T-helper 2 cell treated with Interferon-gamma antibody and Interleukin-4, amounts not matched to agents 100 ng/mL and 5 ng/mL, for 36 hours (primary cell): ENCODE measurements around the gene SPRED2. TPM values are rescaled to one million over a fixed set of nuclear protein-coding genes. Genes with fewer than 3 reads are reported as not detected.
"Not testable (repeated sequence)": the region's sequence is repeated elsewhere in the genome, so short reads cannot be mapped to it uniquely, and the experiment has no call there.

Experiments used
- intact Hi-C: fragments of 100-400 bp; cut with micrococcal nuclease; formaldehyde crosslinking; loops from one replicate; pipeline ENCODE4 v1.15.1; 2023
- total RNA-seq: library from RNA; stranded (reverse); gene quantifications from 2 replicates; pipeline ENCODE4 v1.2.3, GENCODE V29; 2022

SPRED2 gene
- total RNA-seq, 1 donor from 2014 or later, result 7.7 TPM

DNA sequence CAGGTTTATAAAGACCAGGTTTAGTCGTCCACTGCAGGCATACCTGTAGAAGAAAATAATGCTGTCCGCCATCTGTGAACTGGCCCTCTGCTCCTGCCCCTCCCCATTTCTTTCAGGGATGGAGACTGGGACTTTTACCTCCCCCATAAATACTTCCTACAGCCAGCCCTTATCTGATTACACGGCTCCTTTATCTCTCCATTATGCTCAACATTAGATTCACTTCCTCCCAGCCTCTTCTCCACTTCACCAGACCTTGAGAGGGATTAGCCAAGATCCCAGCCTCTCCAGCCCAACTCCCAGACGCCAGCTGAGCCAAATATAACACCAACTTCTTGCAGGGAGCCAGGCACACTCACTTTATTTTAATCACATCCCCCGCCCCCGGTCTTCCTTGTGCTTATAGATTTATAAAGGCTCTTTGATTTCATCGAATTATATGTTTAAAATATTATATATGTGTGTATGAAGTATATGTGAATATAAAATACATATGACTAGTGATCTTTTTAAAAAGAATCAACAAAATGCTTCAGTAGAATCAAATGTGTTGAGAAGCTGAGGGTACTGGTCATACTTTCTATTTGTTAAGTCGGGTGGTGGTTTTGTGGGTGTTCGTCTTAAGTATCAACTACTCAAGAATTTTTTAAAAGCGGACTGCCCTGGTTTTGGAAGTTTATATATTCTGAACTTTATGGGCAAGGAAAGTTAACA lies 81.0 kb downstream of the SPRED2 start:
- intact Hi-C loops, result no loop called here

DNA sequence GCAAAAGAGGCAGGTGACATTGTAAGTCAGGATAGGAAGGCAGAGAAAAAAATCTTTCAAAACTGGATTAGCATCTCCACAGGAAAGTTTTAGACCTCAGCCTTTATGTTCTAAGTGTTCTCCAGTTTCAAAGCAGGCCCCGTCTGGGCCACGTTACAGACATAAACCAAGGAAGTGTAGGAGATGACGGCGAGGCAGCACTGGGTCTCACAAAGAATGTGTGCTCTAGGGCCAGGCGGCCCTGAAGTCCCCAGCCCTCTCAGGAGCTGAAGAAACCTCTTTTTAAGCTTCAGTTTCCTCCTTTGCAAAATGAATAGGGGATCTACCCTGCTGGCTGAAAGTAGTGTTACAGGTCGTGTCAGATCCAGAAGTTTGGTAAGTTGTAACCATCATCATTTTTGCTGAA lies 81.7 kb downstream of the SPRED2 start:
- intact Hi-C loops, result no loop called here

DNA sequence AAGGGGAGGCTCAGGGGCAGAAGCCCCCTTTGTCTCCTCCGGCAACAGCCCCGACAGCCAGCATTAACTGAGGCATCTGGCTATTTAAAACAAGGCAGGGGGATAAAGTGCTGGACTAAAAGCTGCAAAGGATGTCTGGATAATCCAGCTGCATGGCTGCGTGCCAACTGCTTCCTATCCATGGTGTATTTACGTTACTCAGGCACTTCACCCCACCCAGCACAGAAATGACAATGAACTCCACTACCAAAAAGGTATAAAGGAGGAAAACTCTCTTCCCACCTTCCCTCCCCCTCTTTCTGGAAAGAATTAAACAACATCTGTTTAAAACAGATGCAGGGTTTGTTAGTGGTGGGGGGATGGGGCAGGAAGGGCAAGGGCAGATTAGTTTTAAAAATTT lies 82.5 kb downstream of the SPRED2 start:
- intact Hi-C loops, result no loop called here

DNA sequence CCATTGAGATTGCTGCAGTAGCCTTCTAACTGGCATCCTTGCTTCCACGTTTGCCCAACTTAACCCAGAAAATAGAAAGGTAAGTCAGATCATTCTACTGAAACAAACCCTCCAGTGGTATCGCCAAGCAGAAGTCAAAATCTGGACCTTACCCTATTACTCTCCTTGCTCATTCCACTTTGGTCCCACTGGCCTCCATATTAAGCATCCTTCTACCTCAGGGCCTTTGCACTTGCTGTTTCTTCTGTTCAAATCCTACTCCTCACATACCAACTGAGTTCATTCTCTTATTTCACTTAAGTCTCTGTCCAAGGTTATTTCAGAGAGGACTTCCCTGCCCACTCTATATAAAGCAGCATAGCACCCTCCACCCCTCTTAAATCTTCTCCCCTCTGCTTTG lies 84.5 kb downstream of the SPRED2 start:
- intact Hi-C loops, result no loop called here

DNA sequence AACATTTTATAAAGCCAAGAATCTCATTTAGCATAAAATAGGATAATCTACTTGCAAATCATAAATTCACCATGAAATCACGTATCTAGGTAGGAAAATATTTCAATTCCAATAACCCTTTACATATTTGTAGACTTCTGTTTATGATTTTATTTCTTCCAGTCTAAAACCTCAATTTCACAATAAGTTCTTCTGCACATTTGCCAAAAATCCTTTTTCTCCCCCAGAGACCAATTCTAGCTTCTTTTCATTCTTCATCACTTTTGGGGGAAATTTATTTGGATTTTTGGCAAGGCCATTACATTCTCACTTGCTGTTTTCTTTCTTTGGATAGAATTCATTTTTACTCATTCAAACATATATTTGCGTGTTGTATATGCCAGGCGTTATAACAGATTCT lies 86.8 kb downstream of the SPRED2 start:
- intact Hi-C loops, result no loop called here

DNA sequence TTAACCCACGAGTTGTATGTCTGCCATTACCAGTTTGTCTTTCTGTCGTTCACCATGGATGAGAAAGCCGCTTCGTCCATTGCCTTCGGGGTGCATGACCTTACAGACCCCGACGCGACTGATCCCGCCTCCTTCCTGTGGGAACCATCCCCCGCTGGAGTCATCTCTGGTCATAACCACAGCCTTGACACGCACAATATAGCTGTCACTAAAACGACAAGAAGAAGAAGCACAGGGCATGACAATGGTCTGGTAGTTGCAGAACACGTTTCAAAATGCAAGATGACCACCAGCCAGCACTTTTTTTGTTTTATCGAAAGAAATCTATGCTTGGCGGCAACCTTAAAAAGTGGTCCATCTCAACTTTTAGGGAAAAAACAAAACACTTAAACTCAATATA lies 87.7 kb downstream of the SPRED2 start:
- intact Hi-C loops, result no loop called here

DNA sequence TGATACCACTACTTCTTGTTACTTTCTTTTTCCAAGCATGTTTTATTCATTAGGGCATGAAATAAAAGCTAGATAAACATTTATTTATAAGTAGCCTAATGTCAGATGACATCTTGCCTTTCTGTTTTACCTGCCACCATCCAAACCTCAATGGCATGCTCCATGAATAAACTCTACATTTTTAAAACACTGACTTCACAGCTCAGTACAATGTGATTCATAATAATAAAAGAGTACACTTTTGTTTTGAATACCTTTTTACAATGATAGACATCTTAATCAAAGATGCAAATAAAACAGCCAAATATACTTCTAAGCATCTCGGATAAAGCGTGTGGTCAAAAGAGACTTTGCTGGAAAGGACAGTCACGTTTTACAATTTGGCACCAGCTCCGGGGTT lies 88.2 kb downstream of the SPRED2 start:
- intact Hi-C loops, result no loop called here

DNA sequence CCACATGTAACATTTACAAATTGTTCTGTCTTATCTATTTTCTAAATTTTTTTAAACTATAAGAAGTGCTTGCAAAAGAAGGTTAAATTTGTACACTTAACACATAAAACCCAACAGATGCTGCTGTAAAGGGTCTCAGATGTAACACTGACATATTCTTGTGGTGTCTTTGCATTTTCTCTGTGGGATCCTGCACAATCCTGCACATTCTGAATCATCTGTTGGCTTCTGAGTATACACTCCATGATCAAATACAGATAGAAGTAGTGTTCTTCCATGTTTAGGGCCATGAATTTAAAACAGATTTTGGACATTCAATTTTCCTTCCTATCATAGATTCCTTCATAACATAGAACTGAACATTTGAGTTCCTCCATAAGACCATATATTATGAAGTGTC lies 89.0 kb downstream of the SPRED2 start:
- intact Hi-C loops, result no loop called here

DNA sequence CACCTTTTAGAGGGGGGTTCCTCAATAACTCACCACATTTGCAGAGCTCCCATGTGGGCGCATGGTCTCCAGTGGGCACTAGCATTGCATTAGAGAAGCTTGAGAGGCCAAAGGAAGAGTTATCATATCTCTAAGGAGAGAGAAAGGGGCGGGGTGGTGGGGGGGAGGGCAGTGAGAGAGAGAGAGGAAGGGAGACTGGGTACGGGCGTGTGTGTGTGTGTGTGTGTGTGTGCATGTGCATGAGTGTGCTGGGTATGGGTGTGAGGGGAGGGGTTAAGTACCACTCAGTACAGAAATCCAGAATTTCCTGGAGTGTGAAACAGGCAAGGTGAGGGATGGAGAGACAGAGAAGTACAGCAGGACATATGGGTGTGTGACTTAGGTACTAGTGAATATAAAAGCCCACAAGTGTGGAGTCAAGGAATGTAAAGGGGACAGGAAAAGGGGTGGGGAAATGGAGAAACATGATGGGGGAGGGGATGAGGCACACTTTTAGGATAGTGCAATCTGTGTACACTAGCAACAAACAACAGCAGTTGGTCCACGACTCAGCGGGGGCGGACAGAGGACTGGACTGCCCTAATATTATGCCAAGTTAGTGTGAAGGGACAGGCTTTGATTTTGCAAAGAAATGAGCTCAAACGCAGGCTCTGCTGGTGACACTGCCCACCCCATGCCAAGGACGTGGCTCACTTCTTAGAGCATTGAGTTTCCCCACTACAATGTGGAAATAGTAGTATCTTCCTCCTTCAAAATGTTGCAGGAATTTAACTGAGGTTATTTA lies 91.3 kb downstream of the SPRED2 start:
- intact Hi-C loops, result no loop called here

DNA sequence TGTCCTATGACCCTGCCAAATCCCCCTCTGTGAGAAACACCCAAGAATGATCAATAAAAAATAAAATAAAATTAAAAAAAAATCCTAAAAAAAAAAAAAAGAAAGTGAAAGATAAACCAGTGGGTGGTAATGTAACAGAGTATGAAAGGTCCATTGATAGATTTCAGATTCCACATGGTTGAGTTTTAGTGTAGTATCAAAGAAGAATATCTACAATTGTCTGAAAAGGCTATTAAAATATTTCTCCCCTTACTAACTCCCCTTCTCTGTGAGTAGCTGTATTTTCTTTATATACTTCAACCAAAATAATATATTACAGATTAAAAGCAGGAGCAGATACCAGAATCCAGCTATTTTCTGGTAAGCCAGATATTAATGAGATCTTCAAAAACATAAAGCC lies 92.8 kb downstream of the SPRED2 start:
- intact Hi-C loops, result no loop called here

DNA sequence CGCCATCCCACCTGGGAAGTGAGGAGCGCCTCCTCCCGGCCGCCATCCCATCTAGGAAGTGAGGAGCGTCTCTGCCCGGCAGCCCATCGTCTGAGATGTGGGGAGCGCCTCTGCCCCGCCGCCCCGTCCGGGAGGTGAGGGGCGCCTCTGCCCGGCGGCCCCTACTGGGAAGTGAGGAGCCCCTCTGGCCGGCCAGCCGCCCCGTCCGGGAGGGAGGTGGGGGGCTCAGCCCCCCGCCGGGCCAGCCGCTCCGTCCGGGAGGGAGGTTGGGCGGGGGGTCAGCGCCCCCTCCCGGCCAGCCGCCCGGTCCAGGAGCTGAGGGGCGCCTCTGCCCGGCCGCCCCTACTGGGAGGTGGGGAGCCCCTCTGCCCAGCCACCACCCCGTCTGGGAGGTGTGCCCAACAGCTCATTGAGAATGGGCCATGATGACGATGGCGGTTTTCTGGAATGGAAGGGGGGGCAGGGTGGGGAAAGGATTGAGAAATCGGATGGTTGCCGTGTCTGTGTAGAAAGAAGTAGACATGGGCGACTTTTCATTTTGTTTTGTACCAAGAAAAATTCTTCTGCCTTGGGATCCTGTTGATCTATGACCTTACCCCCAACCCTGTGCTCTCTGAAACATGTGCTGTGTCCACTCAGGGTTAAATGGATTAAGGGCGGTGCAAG lies 93.4 kb downstream of the SPRED2 start:
- intact Hi-C loops, result not testable (repeated sequence)

DNA sequence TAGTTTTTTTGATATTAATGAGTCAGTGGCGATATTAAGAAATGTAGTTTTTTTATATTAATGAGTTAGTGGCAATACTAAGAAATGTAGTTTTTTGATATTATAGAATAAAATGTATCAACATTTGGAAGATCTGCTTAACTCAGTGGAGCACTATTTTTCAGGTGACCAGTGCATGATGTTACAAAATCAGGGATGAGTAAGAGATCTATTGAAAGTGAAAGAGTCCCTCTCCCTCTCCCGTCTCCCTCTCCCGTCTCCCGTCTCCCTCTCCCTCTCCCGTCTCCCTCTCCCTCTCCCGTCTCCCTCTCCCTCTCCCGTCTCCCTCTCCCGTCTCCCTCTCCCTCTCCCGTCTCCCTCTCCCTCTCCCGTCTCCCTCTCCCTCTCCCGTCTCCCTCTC lies 94.5 kb downstream of the SPRED2 start:
- intact Hi-C loops, result not testable (repeated sequence)

DNA sequence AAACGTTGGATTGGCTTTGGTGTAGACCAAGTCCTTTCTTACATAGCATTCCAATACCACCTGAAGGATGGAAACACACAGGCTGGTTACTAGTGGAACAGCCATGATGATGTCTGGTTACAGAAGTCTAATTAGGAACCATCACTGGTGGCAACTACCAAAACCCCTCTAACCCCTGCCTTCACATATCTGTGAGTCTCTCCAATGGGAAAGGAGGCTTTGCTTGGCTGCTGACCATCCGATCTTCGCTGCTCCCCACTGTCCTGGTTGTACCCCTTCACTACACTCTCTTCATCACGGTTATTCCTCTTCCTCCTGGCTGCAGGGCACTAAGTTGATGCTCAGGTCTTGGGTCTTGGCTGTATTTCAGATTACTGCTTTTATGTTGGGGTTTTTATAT lies 97.7 kb downstream of the SPRED2 start:
- intact Hi-C loops, result no loop called here

DNA sequence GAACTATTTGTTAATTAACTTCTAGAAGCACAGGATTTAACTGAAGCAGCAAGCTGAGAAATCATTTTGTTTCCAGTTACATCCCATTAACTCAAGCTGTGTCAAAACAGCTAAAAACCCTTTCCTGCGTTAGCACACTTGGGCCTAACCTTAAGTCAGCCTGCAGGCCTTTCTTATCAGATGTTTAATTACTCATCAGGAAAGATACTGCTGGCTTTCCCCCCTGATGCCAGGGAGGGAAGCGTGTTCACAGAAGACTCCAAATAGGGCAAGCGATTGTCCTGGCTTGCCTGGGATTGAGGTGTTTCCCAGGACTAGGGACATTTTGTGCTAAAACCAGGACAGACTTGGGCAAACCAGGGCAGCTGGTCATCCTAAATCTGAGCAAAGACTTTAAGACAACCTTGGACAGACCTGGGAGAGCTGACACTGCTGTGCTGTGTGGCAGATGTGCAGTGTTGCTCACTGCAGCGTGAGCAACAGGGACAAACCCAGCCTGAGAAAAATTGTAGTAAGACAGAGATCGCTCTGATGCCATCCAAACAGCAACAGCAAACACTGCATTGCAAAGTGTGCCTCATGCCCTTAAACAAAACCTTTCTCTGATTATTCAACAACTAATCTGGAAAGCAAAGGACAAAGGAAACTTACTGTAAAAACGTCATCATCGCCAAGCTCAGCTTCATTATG lies 100.9 kb downstream of the SPRED2 start:
- intact Hi-C loops, result no loop called here

DNA sequence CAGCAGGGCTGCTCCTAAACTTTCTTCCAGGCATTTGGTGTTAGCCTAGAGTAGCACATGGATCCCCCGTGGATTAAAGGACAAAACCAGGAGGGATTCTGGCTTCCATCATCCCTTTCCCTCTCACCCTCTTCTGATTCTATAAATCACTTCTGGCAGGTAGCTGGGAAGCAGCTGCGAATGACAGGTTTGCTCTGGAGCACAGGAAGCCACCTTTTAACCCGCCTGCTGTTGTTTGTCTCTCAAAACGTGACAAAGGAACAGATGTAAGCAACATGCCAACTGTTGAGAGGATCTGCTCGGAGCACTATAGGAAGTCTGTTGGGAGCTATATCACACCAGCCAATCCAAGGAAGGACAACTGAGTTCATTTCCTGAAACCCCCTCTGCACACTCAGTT lies 102.9 kb downstream of the SPRED2 start:
- intact Hi-C loops, result no loop called here

DNA sequence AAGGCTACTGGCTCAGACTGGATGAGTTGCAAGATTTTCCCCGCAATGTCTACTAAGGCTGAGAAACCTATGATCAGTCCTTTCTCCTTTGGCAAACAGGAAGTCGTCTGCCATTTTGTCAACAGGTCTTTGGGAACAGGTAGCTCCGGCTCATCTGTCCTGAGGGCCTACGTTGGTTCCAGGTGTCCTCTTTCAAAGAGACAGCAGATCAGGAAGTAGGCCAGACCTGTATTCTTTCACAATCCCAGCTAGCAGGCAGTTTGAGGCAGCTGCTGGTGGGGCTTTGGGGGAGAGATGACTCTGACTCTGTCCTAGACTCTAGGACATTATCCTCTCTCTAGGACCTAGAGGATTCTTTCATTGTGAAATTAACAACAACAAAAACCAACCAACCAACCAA lies 106.1 kb downstream of the SPRED2 start:
- intact Hi-C loops, result no loop called here

DNA sequence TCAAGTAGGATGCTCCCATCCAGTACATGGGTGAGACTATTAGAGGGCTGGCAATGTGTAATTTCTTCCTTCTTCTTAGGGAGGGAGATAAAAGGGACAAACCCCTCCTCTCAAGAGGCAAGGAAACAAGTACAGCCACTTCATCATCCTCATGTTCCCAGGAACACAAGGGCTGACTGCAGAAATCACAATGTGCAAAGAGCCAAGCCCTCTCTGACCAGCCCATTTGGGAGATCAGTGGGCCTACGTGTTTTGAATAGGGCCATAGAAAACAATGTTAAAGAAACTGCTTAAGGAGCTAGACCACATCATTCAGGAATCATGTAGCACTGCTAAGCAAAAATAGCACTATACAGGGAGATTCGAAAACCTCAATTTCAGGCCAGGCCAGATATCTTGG lies 107.3 kb downstream of the SPRED2 start:
- intact Hi-C loops, result no loop called here

DNA sequence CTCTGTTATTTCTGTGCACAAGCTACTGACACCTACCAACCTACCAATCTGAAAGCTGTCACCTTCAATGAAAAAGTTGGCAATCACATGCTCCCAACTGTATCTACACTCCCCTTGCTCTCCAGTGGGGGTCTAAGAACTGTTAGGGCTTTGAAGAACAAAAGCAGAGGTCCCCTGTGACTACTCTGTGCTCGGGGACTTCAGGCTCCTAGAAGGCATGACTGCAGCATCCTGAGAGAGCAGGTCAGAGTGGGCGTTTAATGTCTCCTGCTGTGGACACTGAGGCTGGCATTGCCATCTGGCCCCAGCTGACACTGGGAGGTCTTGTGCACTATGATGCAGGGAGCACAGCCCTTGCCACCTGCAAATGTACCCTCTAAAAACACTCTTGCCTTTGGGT lies 111.5 kb downstream of the SPRED2 start:
- intact Hi-C loops, result no loop called here

DNA sequence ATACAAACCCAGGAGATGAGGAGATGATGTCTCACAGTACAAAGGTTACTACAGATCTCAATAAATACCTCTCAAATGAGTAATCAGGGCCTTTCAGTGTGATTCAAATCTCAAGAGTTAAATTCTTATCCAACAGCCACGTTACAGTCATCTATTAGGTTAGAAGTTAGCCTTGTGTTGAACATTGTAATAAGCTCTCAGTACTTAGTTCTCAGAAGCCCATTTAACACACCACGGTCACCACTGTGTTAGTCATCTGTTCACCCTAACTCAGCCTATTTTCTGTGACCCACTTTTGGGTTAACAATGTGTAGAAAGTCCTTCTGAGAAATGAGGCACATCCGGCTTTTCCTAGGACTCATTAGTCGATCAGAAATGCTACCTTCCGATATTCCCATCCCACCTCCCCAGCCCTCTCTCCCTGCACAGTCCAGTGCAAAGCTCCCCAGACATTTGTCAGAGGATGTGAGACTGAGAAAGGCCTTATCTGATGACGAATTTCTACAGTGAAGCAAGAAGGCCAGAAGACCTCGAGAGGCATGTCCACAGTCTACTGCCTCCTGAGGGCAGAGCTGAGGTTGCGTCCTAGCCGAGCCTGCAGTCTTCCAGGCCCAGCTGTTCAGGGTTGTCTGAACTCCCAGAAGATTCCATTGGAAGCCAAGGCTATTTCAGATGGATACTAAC lies 112.2 kb downstream of the SPRED2 start:
- intact Hi-C loops, result no loop called here

DNA sequence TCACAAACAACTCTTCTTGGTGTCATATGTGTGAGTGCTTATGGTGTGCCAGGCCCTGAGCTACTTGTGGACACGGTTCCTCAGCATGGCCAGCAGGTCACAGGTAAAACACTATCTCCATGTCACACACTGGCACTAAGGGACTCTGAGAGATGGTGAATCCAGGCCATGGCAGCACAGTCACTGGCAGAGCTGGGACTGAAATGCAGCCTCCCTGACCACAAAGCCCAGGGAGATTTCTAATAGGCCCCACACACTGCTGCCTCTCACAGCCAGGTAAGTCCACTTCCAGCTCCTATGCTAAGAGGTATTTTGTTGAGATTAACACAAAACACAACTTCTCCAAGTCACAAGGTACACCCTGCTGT lies 112.7 kb downstream of the SPRED2 start:
- intact Hi-C loops, result no loop called here

DNA sequence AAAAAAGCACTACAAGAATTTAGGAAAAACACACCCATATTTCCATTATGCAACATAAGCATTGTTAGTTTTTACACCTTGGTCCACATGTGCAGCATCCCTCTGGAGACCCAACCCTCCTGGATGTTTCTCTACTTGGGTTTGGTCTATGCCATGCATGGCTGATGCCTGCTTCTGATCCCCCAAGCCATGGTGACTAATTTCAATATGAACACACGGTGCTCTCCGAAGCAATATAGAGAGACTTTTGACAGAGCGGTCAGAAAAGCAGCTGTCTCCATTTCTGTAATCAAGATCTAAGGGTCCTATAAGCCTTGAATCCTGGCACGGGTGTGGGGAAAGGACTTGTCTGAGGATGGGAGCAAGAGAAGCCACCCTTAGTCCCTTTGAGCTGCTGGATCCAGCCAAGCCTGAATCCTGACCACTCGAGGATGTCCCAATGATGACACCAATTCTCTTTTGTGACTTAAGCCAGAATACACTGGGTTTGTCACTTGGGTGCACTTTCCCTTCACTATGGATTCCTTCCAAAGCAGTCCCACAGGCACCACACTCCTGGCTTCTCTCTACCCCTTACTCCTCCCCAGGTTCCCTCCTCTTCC lies 113.2 kb downstream of the SPRED2 start:
- intact Hi-C loops, result no loop called here
